HepG2 (cell line): Measurements from ENCODE around the gene LLGL2. TPM values are rescaled to one million over a fixed set of nuclear protein-coding genes. Genes with fewer than 3 reads are reported as not detected.
A peak's percentile ranks its signal among the peaks of the same experiment; 100 is the strongest.

Source experiments
- CEBPB ChIP-seq: IDR thresholded peaks from 2 replicates; pipeline ENCODE4 v1.6.1; 2011; ENCODE audit warnings: low read depth, low read length, improper control_type of control experiment, borderline replicate concordance
- GATA4 ChIP-seq: sonication (generic); IDR thresholded peaks from 2 replicates; pipeline ENCODE4 v1.6.1; 2016; ENCODE audit warnings: antibody characterized with exemption, low read depth, borderline replicate concordance
- HDAC1 ChIP-seq: sonication (generic); formaldehyde crosslinking; IDR thresholded peaks from 2 replicates; pipeline ENCODE4 v1.5.1; 2020; ENCODE audit warnings: mild to moderate bottlenecking, missing genetic modification reagents
- MAFG ChIP-seq: sonication (generic); formaldehyde crosslinking; IDR thresholded peaks from 2 replicates; pipeline ENCODE4 v1.5.1; 2020; ENCODE audit warnings: mild to moderate bottlenecking, missing genetic modification reagents
- MAZ ChIP-seq, 2 experiments: sonication (generic) in 1 of 2; formaldehyde crosslinking in 1 of 2; IDR thresholded peaks; 2 replicates each; pipeline versions ENCODE4 v1.5.0 to v1.6.1; 2012 to 2020; ENCODE audit warnings: low read depth in 2 of 2, mild to moderate bottlenecking in 2 of 2, borderline replicate concordance in 1 of 2, improper control_type of control experiment in 1 of 2, low read length in 1 of 2, missing genetic modification reagents in 1 of 2, moderate library complexity in 1 of 2
- PCBP2 ChIP-seq: fragments of 200-400 bp; formaldehyde crosslinking; optimal IDR thresholded peaks from 2 replicates; pipeline ENCODE3; 2018; ENCODE audit warnings: low read length, low read depth; ENCODE audit not compliant: poor library complexity, severe bottlenecking
- RFX5 ChIP-seq: IDR thresholded peaks from 2 replicates; pipeline ENCODE4 v1.6.1; 2011; ENCODE audit warnings: low read depth, low read length, improper control_type of control experiment
- RFXAP ChIP-seq: sonication (generic); formaldehyde crosslinking; IDR thresholded peaks from 2 replicates; pipeline ENCODE4 v1.4.0; 2020; ENCODE audit warnings: missing genetic modification reagents, borderline replicate concordance
- TBX2 ChIP-seq: sonication (generic); formaldehyde crosslinking; IDR thresholded peaks from 2 replicates; pipeline ENCODE4 v1.5.0; 2020; ENCODE audit warnings: missing genetic modification reagents, mild to moderate bottlenecking, borderline replicate concordance
- TGIF2 ChIP-seq: IDR thresholded peaks from 2 replicates; pipeline ENCODE4 v1.6.1; 2016; ENCODE audit warnings: control low read depth, missing compliant biosample characterization
- THAP11 ChIP-seq: IDR thresholded peaks from 2 replicates; pipeline ENCODE4 v1.6.1; 2016; ENCODE audit warnings: missing biosample characterization, missing genetic modification reagents
- ZBTB20 ChIP-seq: sonication (generic); formaldehyde crosslinking; IDR thresholded peaks from 2 replicates; pipeline ENCODE4 v1.8.1; 2023; ENCODE audit warnings: missing genetic modification reagents, low read depth, mild to moderate bottlenecking, borderline replicate concordance
- ZNF264 ChIP-seq: sonication (generic); formaldehyde crosslinking; IDR thresholded peaks from 2 replicates; pipeline ENCODE4 v1.4.0; 2020; ENCODE audit warnings: missing genetic modification reagents
- ZNF468 ChIP-seq: sonication (generic); formaldehyde crosslinking; IDR thresholded peaks from 2 replicates; pipeline ENCODE4 v1.8.0; 2022; ENCODE audit warnings: mild to moderate bottlenecking, moderate library complexity, missing genetic modification reagents
- ZNF598 ChIP-seq: sonication (generic); formaldehyde crosslinking; IDR thresholded peaks from 2 replicates; pipeline ENCODE4 v1.5.1; 2020; ENCODE audit warnings: mild to moderate bottlenecking, missing genetic modification reagents, borderline replicate concordance
- ZNF747 ChIP-seq: sonication (generic); formaldehyde crosslinking; IDR thresholded peaks from 2 replicates; pipeline ENCODE4 v1.8.1; 2023; ENCODE audit warnings: missing genetic modification reagents, mild to moderate bottlenecking, borderline replicate concordance
- ZNF761 ChIP-seq: sonication (generic); formaldehyde crosslinking; conservative IDR thresholded peaks from 2 replicates; pipeline ENCODE4 v1.4.0; 2020; ENCODE audit warnings: mild to moderate bottlenecking, missing genetic modification reagents
- ZNF781 ChIP-seq: sonication (generic); formaldehyde crosslinking; IDR thresholded peaks from 2 replicates; pipeline ENCODE4 v1.5.1; 2020; ENCODE audit warnings: borderline replicate concordance, mild to moderate bottlenecking, missing genetic modification reagents; ENCODE audit errors: not compliant biosample characterization
- polyA plus RNA-seq, 8 experiments: library from polyadenylated mRNA; depleted of rRNA in 3 of 8; stranded (reverse) in 7 of 8; unstranded in 1 of 8; fragments of >200 nt; fragmentation: Illumina TruSeq in 4 of 8; extraction: Trizol in 4 of 8; gene quantifications; 2 replicates each; pipeline versions ENCODE4 v1.2.1 to v1.2.3, GENCODE V29; 2011 to 2016; ENCODE audit warnings: low read depth in 4 of 8, missing spikeins in 1 of 8, mixed read lengths in 1 of 8; ENCODE audit not compliant: insufficient read depth in 1 of 8
- total RNA-seq, 5 experiments: library from RNA; depleted of rRNA; stranded (reverse); fragments of >200 nt; fragmentation: Illumina TruSeq; extraction: Trizol; gene quantifications; 2 replicates each; pipeline ENCODE4 v1.2.3, GENCODE V29; 2016; ENCODE audit warnings: low read depth in 1 of 5
- TF ChIP-seq, protein P1 (sequence below): sonication (generic); formaldehyde crosslinking; IDR thresholded peaks from 2 replicates; pipeline ENCODE4 v1.5.1; 2020; ENCODE audit warnings: missing genetic modification reagents, mild to moderate bottlenecking, borderline replicate concordance
- TF ChIP-seq, protein P2 (sequence below): IDR thresholded peaks from 2 replicates; pipeline ENCODE4 v1.6.1; 2016; ENCODE audit warnings: mild to moderate bottlenecking
- TF ChIP-seq, protein P3 (sequence below): sonication (generic); formaldehyde crosslinking; IDR thresholded peaks from 2 replicates; pipeline ENCODE4 v1.9.0; 2021; ENCODE audit warnings: missing genetic modification reagents, borderline replicate concordance
- TF ChIP-seq, protein P4 (sequence below): IDR thresholded peaks from 2 replicates; pipeline ENCODE4 v1.6.1; 2012; ENCODE audit warnings: inconsistent platforms
- TF ChIP-seq, protein P5 (sequence below): sonication (generic); formaldehyde crosslinking; IDR thresholded peaks from 2 replicates; pipeline ENCODE4 v1.5.1; 2020; ENCODE audit warnings: mild to moderate bottlenecking, missing genetic modification reagents, moderate library complexity

LLGL2 gene
- total and polyA plus RNA-seq, 2 of the 13 experiments (the other 11 are each of a cell fraction or from before 2014, with no cell fraction given), result 83.0 to 86.7 TPM

DNA sequence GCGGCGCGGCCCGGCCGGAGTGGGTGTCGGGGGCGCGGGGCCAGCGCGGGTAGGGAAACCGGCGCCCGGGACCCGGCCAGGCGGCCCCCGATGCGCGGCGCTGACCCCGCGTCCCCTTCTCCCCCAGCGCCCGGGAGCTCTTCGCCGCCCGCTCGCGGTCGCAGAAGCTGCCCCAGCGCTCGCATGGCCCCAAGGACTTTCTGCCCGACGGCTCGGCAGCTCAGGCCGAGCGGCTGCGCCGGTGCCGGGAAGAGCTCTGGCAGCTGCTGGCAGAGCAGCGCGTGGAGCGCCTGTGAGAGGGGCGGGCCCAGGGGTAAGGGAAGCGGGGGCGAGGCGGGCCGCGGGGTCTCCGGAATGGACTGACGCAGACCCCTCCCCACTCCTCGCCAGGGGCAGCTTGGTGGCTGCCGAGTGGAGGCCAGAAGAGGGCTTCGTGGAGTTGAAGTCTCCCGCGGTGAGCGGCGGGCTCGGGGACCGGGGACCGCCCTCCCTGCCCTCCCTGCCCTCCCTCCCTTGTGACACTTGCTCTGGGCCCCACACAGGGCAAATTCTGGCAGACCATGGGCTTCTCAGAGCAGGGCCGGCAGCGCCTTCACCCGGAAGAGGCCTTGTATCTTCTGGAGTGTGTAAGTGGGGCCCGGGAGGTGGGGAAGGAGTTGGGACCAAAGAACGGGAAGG lies 8.7 kb upstream of the LLGL2 start (continued):
- TF ChIP-seq, protein P1, sequence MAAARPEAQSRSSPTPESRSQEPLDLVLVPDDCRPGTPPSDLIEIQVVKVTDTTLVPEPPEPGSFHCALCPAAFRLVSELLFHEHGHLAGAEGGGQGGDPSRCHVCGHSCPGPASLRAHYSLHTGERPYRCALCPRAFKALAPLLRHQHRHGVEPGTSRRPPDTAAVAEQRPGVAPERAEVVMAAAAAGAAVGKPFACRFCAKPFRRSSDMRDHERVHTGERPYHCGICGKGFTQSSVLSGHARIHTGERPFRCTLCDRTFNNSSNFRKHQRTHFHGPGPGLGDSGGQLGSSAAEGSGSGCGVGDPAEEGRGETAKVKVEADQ (CRISPR knock-in tag), result peak; percentile 79; the same call in 1 of the 2 replicates
- TF ChIP-seq, protein P2, sequence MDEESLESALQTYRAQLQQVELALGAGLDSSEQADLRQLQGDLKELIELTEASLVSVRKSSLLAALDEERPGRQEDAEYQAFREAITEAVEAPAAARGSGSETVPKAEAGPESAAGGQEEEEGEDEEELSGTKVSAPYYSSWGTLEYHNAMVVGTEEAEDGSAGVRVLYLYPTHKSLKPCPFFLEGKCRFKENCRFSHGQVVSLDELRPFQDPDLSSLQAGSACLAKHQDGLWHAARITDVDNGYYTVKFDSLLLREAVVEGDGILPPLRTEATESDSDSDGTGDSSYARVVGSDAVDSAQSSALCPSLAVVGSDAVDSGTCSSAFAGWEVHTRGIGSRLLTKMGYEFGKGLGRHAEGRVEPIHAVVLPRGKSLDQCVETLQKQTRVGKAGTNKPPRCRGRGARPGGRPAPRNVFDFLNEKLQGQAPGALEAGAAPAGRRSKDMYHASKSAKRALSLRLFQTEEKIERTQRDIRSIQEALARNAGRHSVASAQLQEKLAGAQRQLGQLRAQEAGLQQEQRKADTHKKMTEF (CRISPR knock-in tag), result no peak
- TF ChIP-seq ZNF781 (peak; percentile 31), RFX5 (no peak), CEBPB (no peak), ZNF468 (CRISPR knock-in tag) (no peak), ZNF761 (no peak), GATA4 (no peak), RFXAP (CRISPR knock-in tag) (no peak), TGIF2 (CRISPR knock-in tag) (no peak), MAFG (CRISPR knock-in tag) (no peak), TBX2 (no peak), THAP11 (CRISPR knock-in tag) (no peak), ZNF747 (CRISPR knock-in tag) (no peak), MAZ (IDR thresholded peaks at IDR 0.05; ENCODE audit: borderline replicate concordance, low read depth, low read length) (no peak), MAZ (CRISPR knock-in tag; IDR thresholded peaks at IDR 0.05; ENCODE audit: low read depth) (no peak), HDAC1 (CRISPR knock-in tag) (no peak), ZNF598 (CRISPR knock-in tag) (no peak), ZBTB20 (CRISPR knock-in tag) (no peak), PCBP2 (no peak), ZNF264 (CRISPR knock-in tag) (no peak)
- TF ChIP-seq, protein P3, sequence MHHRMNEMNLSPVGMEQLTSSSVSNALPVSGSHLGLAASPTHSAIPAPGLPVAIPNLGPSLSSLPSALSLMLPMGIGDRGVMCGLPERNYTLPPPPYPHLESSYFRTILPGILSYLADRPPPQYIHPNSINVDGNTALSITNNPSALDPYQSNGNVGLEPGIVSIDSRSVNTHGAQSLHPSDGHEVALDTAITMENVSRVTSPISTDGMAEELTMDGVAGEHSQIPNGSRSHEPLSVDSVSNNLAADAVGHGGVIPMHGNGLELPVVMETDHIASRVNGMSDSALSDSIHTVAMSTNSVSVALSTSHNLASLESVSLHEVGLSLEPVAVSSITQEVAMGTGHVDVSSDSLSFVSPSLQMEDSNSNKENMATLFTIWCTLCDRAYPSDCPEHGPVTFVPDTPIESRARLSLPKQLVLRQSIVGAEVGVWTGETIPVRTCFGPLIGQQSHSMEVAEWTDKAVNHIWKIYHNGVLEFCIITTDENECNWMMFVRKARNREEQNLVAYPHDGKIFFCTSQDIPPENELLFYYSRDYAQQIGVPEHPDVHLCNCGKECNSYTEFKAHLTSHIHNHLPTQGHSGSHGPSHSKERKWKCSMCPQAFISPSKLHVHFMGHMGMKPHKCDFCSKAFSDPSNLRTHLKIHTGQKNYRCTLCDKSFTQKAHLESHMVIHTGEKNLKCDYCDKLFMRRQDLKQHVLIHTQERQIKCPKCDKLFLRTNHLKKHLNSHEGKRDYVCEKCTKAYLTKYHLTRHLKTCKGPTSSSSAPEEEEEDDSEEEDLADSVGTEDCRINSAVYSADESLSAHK (CRISPR knock-in tag), result no peak
- TF ChIP-seq, protein P4, sequence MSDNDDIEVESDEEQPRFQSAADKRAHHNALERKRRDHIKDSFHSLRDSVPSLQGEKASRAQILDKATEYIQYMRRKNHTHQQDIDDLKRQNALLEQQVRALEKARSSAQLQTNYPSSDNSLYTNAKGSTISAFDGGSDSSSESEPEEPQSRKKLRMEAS, result 0 out of 2 replicates have a peak, but pooled peaks have one; percentile 3
- TF ChIP-seq, protein P5, sequence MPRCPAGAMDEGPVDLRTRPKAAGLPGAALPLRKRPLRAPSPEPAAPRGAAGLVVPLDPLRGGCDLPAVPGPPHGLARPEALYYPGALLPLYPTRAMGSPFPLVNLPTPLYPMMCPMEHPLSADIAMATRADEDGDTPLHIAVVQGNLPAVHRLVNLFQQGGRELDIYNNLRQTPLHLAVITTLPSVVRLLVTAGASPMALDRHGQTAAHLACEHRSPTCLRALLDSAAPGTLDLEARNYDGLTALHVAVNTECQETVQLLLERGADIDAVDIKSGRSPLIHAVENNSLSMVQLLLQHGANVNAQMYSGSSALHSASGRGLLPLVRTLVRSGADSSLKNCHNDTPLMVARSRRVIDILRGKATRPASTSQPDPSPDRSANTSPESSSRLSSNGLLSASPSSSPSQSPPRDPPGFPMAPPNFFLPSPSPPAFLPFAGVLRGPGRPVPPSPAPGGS, result 0 out of 2 replicates have a peak, but pooled peaks have one; percentile 41
